GM19099 (cell line): ENCODE results near the gene IP6K2.

ENCODE experiments used
- POLR2A ChIP-seq: IDR thresholded peaks from 3 replicates; pipeline ENCODE4 v1.6.1; 2011; ENCODE audit warnings: low read depth; ENCODE audit not compliant: insufficient read length; ENCODE audit errors: extremely low read depth

IP6K2 gene

DNA sequence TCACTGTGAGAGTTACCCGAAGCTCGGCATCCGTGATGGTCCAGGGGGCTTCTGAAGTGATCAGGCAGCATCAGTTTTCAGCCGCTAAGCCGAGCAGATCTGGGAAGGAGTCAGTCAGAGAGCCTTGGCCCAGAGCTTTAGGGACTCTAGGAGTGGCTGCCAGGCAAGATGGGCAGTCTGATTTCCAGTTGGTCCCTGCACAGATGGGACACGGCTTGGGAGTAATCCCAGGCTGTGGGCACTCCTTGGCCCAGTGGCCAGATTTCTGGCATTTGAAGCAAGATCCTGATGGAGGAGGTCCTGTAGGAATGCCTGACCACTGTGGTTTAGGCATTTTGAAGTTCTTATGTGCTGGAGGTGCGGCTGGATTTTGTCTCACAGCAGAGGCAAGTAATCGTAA is 10.5 kb upstream of the IP6K2 start:
- no peak for TF ChIP-seq POLR2A

DNA sequence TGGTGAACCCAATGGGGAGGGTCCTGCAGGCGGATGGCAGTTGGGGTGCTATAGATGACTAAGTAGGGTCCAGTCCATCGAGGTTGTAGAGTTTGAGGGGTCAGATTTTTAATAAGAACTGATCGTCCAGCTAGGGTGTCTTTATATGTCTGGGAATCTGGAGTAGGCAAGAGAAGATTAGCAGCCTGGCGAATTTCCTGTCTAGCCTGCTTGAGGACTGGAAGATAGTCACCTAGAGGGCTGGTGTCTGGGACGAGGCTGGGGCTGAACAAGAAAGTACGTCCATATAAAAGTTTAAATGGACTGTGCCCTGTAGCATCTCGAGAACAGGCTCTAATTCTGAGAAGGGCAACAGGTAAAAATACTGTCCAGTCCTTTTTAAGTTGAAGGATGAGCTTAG is 6.7 kb upstream of the IP6K2 start:
- no peak for TF ChIP-seq POLR2A

DNA sequence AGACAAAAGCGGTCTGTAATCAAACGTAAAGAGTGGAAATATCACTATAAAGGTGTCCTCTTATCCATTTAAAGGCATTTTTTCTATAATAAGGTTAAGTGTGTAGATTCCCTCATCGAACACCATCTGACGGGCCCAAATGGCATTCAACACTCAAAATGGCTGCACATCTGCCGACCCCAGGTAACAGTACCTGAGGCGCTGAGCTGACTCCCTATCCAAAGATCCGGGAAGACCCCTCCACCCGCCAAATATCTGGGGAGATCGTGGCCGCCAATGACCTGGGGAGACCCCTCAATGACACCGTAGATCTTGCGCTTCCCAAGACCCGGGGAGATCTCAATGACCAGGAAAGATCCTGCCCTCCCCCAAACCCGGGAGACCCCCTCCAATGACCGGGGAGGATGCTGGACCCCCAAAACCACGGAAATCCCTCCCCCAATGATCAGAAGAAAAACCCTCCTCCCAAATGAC is 476 bp downstream of the IP6K2 start:
- no peak for TF ChIP-seq POLR2A

DNA sequence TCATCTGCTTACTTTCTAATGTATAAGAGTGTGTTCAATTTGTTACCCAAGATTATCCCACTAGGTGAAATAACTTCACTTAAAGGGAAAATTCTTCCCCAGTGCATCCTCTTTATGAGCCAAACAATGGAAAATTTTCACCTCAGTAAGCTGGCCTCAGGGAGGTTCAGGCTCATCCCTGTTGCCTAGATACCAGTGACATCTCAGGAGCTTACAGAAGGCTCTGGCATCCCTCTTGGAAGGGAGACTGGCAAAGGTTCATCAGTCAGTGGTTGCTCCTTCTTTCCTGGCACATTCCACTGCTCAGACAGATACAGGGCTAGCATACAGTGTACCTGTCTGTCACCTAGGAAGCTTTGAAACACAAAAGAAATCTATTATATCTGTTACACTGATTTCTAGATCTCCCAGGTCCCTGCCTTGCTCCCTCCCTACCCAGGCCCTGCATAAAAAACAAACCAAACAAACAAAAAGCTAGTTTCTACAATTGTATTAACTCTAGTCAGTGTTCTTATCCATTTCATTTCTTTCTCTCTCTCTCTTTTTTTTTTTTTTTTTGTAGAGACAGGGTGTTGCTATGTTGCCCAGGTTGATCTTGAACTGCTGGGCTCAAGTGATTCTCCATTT is 1.7 kb downstream of the IP6K2 start:
- no peak for TF ChIP-seq POLR2A

DNA sequence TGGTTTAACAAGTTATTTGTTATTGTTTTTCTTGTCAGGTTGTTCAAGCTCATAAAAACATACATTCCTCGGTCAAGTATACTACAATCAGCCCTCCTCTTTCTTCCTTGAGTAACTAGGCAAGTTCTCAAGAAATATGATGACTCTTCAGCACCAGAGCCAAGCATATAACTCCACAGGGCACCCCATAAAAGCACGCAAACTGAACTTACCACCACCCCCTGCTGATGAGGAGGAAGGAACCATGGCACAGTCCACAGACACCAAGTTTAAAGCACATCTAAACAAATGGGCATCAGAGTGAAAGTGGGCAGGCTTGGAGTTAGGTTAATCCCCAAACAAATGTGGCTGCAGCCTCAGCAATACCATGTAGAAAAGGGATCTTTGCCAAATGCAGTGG is 5.3 kb downstream of the IP6K2 start:
- TF ChIP-seq POLR2A = no peak

DNA sequence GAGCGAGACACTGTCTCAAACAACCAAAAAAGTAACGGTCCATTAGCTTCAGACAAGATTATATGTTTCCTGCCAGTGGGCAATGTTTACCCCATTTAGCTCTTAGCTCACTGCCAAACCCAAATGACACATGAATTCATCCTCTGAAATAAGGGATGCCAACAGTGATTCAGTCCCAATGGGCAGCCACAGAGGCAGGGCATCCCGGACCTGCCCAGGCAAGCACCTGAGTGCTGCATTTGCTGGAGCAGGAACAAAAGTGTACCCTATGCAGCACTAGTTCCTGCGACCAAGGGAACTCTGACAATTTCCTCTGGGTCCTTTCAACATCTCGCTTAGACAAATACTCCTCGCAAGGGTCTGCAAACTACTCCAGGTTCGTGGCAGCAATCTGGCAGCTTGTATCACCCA is 8.0 kb downstream of the IP6K2 start:
- no peak for TF ChIP-seq POLR2A

DNA sequence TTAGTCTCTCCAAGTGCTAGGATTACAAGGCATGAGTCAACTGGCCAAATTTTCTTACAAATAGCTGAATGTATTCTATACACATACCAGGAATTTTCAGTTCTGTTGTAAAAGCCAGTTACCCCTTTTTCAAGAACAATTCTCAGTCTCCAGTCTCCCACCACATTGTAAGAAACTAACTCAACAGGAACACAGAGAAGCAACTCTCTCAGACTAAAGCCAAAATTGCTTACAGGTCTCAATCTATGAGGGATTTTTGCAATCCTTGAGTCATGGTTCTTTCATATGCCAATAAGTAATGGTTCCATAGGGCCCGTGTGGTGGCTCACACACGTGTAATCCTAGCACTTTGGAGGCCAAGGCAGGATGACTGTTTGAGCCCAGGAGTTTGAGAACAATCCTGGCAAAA is 8.5 kb downstream of the IP6K2 start:
- TF ChIP-seq POLR2A = no peak

DNA sequence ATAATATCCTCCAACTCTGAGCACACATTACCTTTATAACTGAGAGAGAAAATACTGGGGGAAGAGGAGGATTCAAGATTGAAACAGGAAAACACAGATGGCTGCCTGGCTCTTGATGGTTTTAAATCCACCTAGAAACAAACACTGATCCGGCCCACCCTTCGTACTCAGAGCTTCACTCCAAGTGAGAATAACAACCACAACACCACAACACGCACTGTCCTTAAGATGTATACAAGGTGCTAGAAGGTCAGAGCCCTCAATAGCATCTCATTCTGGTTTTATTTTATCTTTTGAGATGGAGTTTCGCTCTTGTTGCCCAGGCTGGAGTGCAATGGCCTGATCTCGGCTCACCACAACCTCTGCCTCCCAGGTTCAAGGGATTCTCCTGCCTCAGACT is 9.9 kb downstream of the IP6K2 start:
- TF ChIP-seq POLR2A = no peak

DNA sequence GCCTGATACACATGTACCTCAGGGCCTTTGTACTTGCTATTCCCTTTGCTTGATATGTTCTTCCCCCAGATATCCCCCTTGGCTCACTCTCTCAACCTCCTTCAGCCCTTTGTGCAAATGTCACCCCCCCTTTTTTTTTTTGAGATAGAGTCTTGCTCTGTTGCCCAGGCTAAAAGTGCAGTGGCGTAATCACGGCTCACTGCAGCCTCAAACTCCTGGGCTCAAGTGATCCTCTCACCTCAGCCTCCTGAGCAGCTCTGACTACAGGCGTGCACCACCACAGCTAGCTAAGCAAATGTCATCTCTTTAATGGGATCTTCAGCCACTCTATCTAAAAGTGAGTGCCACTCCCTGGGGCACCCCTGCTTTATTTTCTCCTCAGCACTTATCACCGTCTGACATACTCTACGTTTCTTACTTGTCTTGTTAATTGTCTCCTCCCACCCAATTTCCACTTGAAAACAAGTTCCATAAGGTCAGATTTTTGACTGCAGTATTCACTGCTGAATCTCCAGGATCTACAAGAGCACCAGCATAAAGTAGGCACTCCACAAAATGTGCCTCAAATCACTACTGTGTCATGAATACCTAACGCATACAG is 14.6 kb downstream of the IP6K2 start:
- no peak for TF ChIP-seq POLR2A

- TF ChIP-seq POLR2A = no peak
Measured at GRCh38 chr3:48700731-48701405, 16.2 kb downstream of the IP6K2 start.

GRCh38 chr3:48698891-48699290 is 18.1 kb downstream of the IP6K2 start:
- TF ChIP-seq POLR2A = no peak

GRCh38 chr3:48697952-48698351 is 19.1 kb downstream of the IP6K2 start:
- no peak for TF ChIP-seq POLR2A

- TF ChIP-seq POLR2A = no peak
Measured at GRCh38 chr3:48696601-48697000, 20.4 kb downstream of the IP6K2 start.

DNA sequence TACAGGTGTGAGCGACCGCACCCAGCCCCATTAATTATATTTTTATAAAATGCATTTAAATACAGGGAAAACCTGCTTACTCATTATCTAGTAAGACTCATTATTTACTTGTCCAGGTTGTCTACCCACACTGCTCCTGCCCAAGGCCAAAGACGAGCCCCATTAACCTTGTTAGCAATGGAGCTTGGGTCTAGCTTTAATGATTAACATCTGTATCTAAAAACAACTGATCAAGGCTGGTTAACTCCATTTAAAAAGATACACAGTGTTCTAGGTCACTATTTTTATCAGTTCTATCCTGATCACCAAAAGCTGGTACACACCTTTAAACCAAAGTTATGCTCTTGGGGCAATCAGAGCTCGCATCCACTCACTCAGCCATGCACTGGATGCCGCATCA is 20.9 kb downstream of the IP6K2 start:
- TF ChIP-seq POLR2A = no peak

DNA sequence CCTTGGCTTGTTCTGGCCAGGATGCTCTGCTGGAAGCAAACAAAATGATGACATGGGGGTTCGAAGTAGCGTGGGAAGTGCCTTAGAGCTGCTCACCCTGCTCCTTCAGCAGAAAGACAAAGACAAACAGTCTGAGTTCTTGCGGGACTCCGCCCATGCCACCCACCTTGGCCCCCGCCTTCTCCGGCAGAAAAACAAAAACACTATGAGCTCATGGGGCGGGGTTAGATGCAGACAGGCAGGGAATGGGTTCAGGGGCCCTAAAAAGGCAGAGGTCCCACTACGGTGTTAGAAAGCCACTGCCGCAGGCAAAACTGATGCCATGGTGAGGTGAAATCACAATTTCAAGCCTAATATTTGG is 21.6 kb downstream of the IP6K2 start:
- no peak for TF ChIP-seq POLR2A
